IPS-NIHi11 (cell line): ENCODE measurements around the gene NOM1.
"Not testable (repeated sequence)": the region's sequence is repeated elsewhere in the genome, so short reads cannot be mapped to it uniquely, and the experiment has no call there.

Experiments used
- DNase-seq: peaks from one replicate; pipeline ENCODE4 v3.0.0; 2012; ENCODE audit warnings: mixed read lengths, low spot score

NOM1 gene

DNA sequence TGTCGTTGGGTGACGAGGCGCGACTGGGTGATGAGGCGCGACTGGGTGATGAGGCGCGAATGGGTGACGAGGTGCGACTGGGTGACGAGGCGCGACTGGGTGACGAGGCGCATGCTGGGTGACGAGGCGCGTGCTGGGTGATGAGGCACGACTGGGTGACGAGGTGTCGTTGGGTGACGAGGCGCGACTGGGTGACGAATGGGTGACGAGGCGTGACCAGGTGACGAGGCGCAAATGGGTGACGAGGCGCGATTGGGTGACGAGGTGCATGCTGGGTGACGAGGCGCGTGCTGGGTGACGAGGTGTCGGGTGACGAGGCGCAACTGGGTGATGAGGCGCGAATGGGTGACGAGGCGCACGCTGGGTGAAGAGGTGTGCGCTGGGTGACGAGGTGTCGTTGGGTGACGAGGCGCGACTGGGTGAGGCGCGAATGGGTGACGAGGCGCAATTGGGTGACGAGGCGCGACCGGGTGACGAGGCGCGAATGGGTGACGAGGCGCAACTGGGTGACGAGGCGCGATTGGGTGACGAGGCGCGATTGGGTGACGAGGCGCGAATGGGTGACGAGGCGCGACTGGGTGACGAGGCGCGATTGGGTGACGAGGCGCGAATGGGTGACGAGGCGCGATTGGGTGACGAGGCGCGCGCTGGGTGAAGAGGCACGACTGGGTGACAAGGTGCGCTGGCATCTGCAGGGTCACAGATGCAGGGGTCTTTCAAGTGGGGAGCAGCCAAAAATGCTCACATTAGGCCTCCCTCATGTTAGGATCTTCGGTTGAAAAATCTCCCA lies 7.9 kb upstream of the NOM1 start:
- no peak for DNase-seq

DNA sequence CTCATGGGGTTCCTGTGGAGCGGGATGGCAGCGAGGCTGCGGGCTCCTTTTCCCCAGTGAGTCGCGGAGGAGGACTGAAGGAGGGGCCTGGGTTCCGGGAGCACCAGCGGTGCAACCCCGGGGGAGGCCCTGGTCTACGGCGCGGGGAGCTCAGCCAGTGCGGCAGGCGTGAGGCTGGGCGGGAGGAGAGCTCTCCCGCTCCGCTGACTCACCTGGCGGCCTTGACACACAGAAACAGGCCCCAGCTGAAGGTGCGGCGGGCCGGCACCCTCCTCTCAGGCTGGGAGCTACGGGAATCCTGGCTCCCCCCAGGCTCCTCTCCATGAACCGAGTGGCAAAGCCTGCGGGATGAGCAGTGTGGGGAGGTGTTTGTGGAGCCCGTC lies 6.8 kb upstream of the NOM1 start:
- no peak for DNase-seq

DNA sequence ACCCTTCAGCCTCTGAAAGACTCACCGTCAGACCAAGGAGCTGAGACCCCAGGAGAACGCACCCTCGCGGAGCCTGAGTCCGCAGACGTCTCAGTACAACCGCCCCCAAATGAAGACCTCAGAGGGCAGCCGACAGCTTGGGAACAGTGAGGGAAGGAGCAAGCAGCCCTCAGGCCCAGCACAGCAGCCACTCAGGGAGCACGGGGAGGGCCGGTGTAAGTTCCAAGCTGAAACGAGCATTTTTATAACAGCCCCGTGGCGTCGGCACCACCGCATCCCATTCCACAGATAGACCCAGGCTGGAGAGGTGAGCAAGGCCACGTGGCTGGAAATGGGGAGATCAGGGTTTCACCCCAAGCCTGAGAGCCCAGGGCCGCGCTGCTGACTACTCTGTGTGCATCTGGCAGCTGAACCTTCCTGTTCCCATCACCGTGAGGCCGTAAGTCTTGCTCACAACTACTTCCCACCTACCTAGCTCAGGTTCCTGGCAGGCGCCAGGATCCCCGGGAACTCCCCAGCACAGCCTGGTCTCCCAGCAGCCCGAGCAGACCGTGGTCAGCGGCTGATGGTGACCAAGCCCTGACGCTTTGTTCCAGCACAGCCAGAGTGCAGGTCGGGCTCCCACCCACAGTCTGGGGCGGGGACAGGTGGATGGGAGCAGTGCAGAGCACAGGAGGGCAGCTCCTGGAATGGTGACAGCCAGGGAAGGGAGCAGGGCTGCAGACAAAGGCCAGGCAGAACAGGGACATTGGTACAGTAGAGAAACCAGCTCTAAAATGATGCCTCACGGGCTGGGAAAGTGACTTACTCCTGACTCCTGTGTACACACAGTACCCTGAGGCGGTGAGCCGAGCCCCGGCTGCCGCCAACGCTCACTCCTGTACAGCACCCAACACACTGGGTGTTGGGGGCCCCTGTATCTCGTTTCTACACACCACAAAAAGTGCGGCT lies 6.1 kb upstream of the NOM1 start:
- DNase-seq: no peak

DNA sequence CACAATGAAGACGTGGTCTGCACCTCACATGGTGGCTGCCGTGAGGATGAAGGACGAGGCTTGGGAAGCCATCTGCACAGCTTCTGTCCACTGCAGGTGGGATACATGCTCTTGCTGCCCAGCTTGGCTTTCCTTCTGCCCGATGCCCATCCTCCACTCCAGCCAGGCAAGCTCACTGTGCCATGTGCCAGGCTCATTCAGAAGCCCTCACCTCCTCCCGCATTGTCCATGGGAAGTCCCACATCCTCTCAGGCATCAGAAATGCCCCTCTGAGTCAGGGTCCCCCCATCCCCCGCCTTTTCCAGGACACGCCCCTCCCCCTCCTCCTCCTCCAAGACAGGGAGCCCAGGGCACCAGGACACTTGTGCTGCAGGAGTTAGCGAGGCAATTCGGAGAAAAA lies 4.6 kb upstream of the NOM1 start:
- no peak for DNase-seq

DNA sequence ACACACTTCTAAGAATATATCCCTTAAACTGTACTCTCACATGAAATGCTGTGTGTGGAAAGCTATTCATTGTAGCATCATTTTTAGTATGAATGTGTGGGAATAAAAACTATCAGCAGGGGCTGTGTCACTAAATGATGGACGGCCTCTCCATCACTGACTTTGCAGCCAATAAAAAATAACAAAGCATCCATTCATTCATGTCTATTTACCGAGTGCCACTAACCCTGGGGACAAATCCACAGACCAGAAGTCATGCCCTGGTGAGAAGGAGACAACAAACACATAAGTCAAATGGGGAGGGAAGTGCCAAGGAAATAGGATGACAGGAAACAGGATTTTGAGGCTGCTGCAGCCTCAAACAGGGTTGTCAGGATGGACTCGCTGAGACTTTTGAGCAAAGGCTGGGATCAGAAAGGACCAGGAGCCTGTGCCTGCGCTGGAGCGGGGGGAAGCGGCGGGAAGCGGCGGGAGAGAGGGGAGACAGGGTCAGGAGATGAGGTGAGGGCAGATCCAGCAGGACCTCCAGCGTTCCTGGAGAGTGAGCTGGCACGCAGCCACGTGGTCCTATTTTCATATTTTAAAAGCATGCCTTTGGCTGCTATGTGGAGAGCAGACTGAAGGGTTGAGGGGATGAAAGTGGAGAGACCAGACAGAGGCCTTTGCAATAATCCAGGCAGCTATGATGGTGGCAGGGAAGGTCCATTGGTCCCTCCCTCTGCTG lies 2.2 kb upstream of the NOM1 start:
- DNase-seq: no peak

DNA sequence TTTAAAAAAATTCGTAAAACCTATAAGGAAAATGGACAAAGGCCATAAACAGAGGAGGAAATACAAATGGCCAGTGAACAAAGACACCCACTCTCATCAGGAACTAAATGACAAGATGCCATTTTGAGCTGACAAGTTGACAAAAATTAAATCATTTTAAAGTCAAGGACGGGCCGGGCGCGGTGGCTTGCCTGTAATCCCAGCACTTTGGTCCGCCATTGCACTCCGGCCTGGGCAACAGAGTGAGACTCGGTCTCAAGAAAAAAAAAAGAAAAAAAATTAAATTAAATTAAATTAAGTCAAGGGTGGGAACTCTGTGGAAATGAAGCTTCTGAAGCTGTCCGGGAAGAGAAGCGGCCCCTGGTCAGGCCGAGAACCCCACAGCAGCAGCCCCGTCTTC lies 1.2 kb upstream of the NOM1 start:
- DNase-seq: no peak

DNA sequence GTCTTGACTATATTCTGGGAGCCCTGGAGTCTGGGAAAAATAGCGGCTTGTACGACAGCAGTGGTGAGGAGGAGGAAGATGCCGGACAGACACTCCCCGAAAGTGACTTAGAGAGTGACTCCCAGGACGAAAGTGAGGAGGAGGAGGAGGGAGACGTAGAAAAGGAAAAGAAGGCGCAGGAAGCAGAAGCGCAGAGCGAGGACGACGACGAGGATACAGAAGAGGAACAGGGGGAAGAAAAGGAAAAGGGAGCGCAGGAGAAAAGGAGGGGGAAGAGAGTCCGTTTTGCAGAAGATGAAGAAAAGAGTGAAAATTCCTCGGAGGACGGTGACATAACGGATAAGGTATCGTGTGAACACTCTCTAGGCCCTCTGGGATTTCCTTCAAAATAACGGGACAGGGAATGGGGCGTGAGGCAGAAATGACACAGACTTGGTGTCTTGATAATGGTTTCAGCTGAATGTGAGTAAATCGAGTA lies 908 bp downstream of the NOM1 start:
- no peak for DNase-seq

DNA sequence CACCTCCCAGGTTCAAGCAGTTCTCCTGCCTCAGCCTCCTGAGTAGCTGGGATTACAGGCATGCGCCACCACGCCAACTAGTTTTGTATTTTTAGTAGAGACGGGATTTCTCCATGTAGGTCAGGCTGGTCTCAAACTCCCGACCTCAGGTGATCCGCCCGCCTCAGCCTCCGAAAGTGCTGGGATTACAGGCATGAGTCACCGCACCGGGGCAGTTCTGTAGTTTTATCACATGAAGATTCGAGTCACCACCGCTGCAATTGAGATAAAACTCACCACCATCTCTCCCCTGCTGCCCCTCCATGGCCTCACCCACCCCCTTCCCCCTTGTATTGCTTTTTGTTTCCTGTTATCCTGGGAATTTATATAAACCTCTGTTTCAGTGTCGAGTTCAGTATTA lies 3.7 kb downstream of the NOM1 start:
- not testable (repeated sequence) for DNase-seq

DNA sequence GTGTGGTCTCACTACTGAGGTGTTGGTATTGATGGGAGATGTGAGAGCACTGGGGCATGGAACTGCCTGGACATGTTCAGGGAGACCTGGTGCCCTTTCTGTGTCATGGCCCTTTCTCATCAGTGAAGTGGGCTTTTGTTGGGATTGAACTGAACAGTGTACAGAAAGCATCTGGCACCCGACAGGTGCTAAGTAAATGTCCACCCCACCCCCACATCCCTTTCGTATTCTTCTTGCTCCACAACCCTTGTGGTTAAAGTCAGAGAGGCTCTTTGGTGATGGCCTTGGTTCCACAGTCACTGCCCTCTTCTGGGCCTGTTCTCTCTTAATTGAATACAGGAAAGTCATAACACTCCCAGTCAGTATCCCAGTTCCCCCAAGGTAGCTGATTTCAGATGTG lies 5.4 kb downstream of the NOM1 start:
- DNase-seq: no peak

DNA sequence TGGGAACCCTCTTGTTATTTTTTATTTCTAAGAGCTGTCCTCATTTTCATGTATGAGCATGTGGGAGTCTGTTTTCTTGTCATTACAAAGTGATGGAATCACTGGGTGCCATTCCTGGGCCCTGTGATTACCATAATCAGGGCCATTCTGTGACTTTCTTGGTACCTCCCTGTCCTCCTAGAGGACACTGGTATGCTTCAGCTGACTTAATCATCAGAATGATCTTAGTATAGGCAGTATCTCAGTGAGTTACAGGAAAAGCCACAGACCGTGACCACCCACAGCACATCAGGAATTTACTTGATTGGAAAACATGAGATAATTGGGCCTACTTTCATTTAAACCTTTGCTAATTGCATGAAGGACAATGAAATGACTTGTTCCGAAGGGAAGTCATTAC lies 7.2 kb downstream of the NOM1 start:
- DNase-seq: no peak

DNA sequence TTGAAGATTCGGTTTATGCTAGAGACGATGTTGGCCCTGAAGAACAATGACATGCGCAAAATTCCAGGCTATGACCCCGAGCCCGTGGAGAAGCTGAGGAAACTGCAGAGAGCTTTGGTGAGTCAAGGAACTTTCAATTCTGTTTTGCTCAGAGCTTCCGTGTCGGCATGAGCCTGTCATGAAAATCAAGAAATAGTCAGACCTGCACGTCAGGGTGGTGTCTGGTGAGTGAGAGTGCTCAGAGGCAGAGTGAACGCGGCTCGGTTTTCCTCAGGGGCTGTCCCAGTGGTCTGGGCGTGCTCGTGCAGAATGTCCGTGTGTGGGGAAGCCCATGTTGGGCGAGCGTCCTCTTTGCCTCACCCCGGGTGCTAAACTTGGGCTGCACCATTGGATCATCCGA lies 12.6 kb downstream of the NOM1 start:
- DNase-seq: no peak

DNA sequence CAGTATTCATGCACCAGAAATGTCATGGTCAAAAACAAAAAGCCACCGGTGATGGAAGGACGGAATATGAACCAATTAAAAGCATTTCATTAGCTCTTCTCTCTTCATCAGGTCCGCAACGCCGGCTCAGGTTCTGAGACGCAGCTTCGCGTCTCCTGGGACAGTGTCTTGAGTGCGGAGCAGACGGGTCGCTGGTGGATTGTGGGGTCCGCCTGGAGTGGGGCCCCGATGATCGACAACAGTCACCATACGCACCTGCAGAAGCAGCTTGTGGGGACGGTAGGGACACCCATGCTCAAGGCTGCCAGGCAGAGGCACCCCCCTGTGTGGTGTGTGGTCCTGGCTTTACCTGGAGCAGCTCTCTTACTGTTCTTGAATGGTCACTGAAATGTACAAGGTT lies 13.4 kb downstream of the NOM1 start:
- no peak for DNase-seq

DNA sequence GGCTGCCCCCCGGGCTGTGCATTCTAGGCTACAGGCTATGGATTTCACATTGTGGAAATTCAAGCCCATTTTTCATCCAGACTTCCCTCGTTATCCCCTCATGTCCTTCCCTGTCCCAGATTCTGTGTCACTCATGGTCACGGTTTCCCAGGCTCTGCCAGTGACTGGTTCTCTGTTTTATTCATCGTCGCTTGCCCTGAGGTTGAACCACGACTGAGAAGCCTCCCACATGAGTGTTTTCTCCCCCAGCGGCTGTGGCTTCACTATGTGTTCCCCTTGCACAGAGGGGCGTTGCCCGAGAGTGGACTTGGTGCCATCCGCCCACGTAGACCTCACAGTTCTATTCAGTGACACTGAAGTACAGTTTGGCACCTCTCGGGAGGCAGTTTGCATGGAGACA lies 14.0 kb downstream of the NOM1 start:
- DNase-seq: no peak

DNA sequence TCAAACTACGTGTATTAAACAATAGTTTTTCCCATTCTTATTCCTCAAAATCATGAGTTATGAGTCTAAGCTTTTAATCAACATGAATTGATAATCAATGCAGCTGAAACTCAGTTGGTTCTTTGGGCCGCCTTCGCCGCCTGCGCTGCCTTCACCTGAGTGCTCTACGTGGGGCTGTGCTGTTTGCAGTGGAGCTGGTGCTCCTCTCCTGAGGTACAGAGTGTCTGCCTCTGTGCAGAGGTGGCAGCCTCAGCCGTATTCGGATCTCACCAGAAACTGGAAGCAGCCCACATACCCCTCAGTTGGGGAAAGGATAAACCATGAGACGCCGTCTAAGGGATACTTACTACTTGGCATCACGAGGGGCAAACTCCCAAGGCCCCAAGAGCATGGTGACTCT lies 15.5 kb downstream of the NOM1 start:
- DNase-seq: no peak

DNA sequence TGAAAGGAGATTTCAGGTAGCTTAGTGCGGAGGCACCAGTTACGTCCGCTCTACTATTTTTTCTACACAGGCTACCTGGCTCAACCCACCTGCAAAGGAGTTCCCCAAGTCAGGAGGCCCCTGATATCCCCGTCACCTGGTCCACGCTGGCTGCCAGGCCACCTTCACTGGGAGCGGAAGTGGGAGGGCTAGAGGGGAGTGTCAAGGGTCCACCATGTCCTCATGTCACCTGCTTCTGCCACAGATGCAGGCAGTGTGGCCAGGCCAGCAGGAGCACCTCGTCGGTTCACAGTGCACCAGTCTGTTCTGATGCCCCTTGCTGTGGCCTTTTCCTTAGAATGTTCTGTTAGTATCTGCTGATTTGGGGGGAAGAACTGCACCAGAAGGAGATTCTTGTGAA lies 16.9 kb downstream of the NOM1 start:
- DNase-seq: no peak

DNA sequence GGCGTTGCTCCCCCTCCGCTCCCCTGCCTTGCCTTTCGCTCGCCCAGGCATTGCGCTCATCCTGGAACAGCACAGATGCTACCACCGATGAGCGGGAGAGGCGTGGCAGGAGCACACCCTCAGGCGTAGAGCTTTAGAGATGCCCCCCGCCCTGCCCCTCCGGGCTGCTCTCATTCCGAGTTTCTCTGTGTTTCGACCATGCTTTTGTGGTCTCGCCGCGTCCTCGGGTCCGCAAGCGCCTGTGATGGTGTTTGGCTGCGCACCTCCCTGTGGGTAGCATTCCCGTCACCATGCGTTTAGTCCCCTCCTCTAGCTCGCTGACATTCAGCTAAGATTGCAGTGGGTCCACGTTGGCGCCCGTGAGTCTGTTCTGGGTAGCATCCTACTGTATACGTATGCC lies 18.7 kb downstream of the NOM1 start:
- no peak for DNase-seq

DNA sequence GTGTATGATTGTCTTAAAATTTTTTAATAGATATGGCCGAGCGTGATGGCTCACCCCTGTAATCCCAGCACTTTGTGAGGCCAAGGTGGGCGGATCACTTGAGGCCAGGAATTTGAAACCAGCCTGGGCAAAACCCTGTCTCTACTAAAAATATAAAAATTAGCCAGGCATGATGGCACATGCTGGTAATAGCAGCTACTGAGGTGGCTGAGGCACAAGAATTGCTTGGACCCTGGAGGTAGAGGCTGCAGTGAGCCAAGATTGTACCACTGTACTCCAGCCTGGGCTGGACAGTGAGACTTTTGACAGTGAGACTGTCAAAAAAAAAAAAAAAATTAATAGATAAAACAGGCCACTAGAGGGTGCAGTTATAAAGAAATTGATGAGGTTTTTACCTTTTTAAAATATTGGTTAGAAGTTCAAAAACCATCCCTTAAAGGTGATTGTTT lies 20.5 kb downstream of the NOM1 start:
- no peak for DNase-seq

DNA sequence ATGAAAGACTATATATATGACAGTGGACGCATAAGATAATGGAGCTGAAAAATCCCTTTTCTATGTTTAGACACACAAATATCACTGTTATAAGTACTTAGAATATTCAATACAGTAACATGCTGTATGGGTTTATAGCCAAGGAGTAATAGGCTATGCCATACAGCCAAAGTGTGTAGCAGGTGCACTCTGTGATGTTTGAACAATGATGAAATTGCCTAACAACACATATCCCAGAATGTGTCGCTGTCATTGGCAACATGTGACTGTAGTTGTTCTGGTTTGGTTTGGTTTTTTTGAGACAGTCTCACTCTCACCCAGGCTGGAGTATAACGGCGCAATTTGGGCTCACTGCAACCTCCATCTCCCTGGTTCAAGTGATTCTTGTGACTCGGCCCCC lies 26.1 kb downstream of the NOM1 start:
- no peak for DNase-seq

DNA sequence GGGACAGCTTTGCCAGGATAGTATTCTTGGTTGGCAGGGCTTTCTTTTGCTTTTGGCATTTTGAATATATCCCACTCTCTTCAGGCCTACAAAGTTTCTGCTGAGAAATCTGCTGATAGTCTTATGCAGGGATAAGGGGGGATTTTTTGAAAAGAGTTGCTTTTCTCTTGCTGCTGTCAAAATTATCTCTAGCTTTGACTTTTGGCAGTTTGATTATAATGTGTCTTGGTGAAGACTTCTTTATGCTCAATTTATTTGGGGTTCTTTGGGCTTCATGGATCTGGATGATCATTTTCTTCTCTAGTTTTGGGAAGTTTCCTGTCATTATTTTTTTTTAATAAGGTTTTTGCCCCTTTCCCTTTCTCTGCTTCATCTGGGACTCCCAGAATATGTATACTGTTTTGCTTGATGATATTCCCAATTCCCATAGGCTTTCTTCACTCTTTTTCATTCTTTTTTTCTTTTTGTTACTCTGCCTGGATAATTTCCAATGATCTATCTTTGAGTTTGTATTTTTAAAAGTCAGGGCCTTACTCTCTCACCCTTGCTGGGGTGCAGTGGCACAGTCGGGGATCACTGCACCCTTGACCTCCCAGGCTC lies 29.6 kb downstream of the NOM1 start:
- no peak for DNase-seq

DNA sequence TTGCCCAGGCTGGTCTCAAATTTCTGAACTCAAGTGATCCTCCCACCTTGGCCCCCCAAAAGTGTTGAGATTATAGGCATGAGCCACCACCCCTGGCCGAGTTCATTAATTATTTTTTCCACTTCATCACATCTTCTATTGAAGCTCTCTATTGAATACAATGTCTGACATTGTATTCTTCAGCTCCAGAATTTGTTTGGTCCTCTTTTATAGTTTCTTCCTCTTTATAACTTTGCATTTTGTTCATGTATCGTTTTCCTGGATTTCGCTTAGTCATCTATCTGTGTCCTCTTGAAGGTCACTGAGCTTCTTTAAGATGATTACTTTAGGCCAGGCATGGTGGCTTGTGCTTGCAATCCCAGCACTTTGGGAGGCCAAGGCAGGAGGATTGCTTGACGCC lies 30.2 kb downstream of the NOM1 start:
- no peak for DNase-seq

DNA sequence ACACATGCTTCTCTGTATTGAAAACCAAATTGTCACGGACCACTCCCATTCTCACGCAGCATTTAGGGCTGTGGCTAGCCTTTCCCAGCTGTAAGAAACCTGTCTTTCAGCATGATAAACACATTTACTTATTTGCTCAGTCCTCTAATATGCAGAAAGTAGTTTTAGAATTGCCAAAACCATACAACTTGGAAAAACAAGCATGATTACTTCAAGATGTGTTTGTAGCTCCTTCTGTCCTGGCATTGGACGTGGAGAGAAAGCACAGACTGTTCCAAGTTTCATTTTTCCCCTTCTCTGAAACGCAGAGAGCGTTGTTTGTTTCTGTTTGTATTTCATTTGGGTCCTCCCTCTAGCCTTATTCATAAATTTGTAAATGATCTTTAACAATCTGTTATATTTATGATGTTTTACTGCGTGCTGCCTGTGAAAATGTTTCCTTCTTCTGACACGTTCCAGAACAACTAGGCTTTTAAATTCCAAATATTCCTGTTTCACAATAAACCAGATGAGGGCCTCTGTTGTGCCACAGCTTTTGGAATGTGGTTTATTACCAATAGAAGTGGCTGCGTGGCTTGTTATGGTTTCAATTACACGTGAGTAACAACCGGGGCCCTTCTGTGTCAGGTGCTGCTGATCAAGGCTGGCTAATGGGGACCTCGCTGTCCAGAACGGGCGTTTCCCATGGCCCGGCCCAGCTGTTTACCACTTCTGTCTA lies 34.8 kb downstream of the NOM1 start:
- DNase-seq: no peak
